PC-9 (cell line): ENCODE results near the gene VENTX.

Source experiments
- CTCF ChIP-seq: fragments of 200-600 bp; sonication (generic); conservative IDR thresholded peaks from 2 replicates; pipeline ENCODE4 v1.6.1; 2017; ENCODE audit warnings: mixed run types, antibody characterized with exemption, mild to moderate bottlenecking, moderate library complexity
- EZH2 ChIP-seq: fragments of 200-600 bp; sonication (generic); IDR thresholded peaks from 2 replicates; pipeline ENCODE4 v1.8.0; 2017; ENCODE audit warnings: antibody characterized with exemption, low read depth

GRCh38 chr10:133271521-133272300, 34.1 kb downstream of the VENTX start:
- TF ChIP-seq CTCF (no peak), EZH2 (no peak)
